Activated naive CD8-positive, alpha-beta T cell (primary cell): ENCODE results near the gene GP9.
A peak's percentile ranks its signal among the peaks of the same experiment; 100 is the strongest.
"Not testable (repeated sequence)": the region's sequence is repeated elsewhere in the genome, so short reads cannot be mapped to it uniquely, and the experiment has no call there.

Source experiments
- H3K27ac Mint-ChIP-seq: one replicate; pipeline ENCODE4 v1.8.0; 2021; ENCODE audit warnings: mixed read lengths
- H3K27me3 Mint-ChIP-seq: one replicate; pipeline ENCODE4 v1.8.0; 2021; ENCODE audit warnings: mixed read lengths
- H3K36me3 Mint-ChIP-seq: one replicate; pipeline ENCODE4 v1.8.0; 2021; ENCODE audit warnings: mixed read lengths
- H3K4me1 Mint-ChIP-seq: one replicate; pipeline ENCODE4 v1.8.0; 2021; ENCODE audit warnings: low read depth, mixed read lengths
- H3K4me3 Mint-ChIP-seq: one replicate; pipeline ENCODE4 v1.8.0; 2021; ENCODE audit warnings: mild to moderate bottlenecking, mixed read lengths
- H3K9me3 Mint-ChIP-seq: one replicate; pipeline ENCODE4 v1.8.0; 2021; ENCODE audit warnings: low read depth, mixed read lengths

Gene GP9

GRCh38 chr3:129068291-129068886 is 7.8 kb downstream of the GP9 start:
- H3K27ac Mint-ChIP-seq = no peak overlapping the region
- H3K4me1 Mint-ChIP-seq = peaks cover 23% of the 10 kb centered on the region
- H3K36me3 Mint-ChIP-seq = no peaks in the 10 kb centered on the region
- no peaks in the 10 kb centered on the region for H3K9me3 Mint-ChIP-seq
- H3K4me3 Mint-ChIP-seq = peak overlapping the region; percentile 79
- no peaks in the 10 kb centered on the region for H3K27me3 Mint-ChIP-seq

- H3K36me3 Mint-ChIP-seq, H3K27me3 Mint-ChIP-seq, H3K9me3 Mint-ChIP-seq, H3K27ac Mint-ChIP-seq: not testable (repeated sequence)
- peaks cover 23% of the 10 kb centered on the region for H3K4me1 Mint-ChIP-seq
- peak overlapping the region; percentile 79 for H3K4me3 Mint-ChIP-seq
Measured at GRCh38 chr3:129069313-129070085, 8.9 kb downstream of the GP9 start.

GRCh38 chr3:129070086-129070885 is 9.7 kb downstream of the GP9 start:
- Mint-ChIP-seq H3K27ac (no peak overlapping the region), H3K4me1 (peaks cover 23% of the 10 kb centered on the region), H3K4me3 (no peak overlapping the region), H3K36me3 (no peaks in the 10 kb centered on the region), H3K27me3 (no peaks in the 10 kb centered on the region), H3K9me3 (no peaks in the 10 kb centered on the region)

- Mint-ChIP-seq H3K27ac (no peak overlapping the region), H3K36me3 (no peaks in the 10 kb centered on the region), H3K4me1 (peaks cover 7% of the 10 kb centered on the region)
Measured at GRCh38 chr3:129077222-129077621, 16.6 kb downstream of the GP9 start.

GRCh38 chr3:129078510-129078909 is 17.9 kb downstream of the GP9 start:
- no peaks in the 10 kb centered on the region for H3K9me3 Mint-ChIP-seq
- H3K36me3 Mint-ChIP-seq = no peaks in the 10 kb centered on the region
- H3K4me1 Mint-ChIP-seq = peaks cover 11% of the 10 kb centered on the region
- no peaks in the 10 kb centered on the region for H3K27me3 Mint-ChIP-seq
- H3K4me3 Mint-ChIP-seq = no peak overlapping the region
- no peak overlapping the region for H3K27ac Mint-ChIP-seq

More at GRCh38 chr3:129077222-129077621, 16.6 kb downstream of the GP9 start:
- H3K4me3 Mint-ChIP-seq = no peak overlapping the region
- no peaks in the 10 kb centered on the region for H3K9me3 Mint-ChIP-seq
- H3K27me3 Mint-ChIP-seq = no peaks in the 10 kb centered on the region

- Mint-ChIP-seq H3K27ac (peak overlapping the region; percentile 34), H3K27me3 (no peaks in the 10 kb centered on the region), H3K4me3 (no peak overlapping the region), H3K9me3 (no peaks in the 10 kb centered on the region), H3K36me3 (no peaks in the 10 kb centered on the region), H3K4me1 (peaks cover 22% of the 10 kb centered on the region)
Measured at GRCh38 chr3:129081503-129081902, 20.9 kb downstream of the GP9 start.

GRCh38 chr3:129082026-129082425 is 21.4 kb downstream of the GP9 start:
- peak overlapping the region; percentile 34 for H3K27ac Mint-ChIP-seq
- H3K9me3 Mint-ChIP-seq = no peaks in the 10 kb centered on the region
- H3K36me3 Mint-ChIP-seq = no peaks in the 10 kb centered on the region
- no peaks in the 10 kb centered on the region for H3K27me3 Mint-ChIP-seq
- no peak overlapping the region for H3K4me3 Mint-ChIP-seq
- peaks cover 22% of the 10 kb centered on the region for H3K4me1 Mint-ChIP-seq

- Mint-ChIP-seq H3K9me3 (no peaks in the 10 kb centered on the region), H3K4me3 (no peak overlapping the region), H3K27ac (no peak overlapping the region), H3K36me3 (no peaks in the 10 kb centered on the region), H3K4me1 (peaks cover 22% of the 10 kb centered on the region), H3K27me3 (no peaks in the 10 kb centered on the region)
Measured at GRCh38 chr3:129084501-129084900, 23.9 kb downstream of the GP9 start.

GRCh38 chr3:129085165-129085715 is 24.7 kb downstream of the GP9 start:
- Mint-ChIP-seq H3K27me3 (no peaks in the 10 kb centered on the region), H3K4me3 (no peak overlapping the region), H3K36me3 (no peaks in the 10 kb centered on the region), H3K4me1 (peaks cover 22% of the 10 kb centered on the region), H3K27ac (peak overlapping the region; percentile 84), H3K9me3 (no peaks in the 10 kb centered on the region)

- Mint-ChIP-seq H3K9me3 (no peaks in the 10 kb centered on the region), H3K4me1 (peaks cover 22% of the 10 kb centered on the region), H3K27me3 (no peaks in the 10 kb centered on the region), H3K4me3 (no peak overlapping the region), H3K27ac (peak overlapping the region; percentile 84), H3K36me3 (no peaks in the 10 kb centered on the region)
Measured at GRCh38 chr3:129085818-129086217, 25.2 kb downstream of the GP9 start.

- Mint-ChIP-seq H3K36me3 (no peaks in the 10 kb centered on the region), H3K27me3 (no peaks in the 10 kb centered on the region), H3K27ac (peak overlapping the region; percentile 78), H3K4me3 (no peak overlapping the region), H3K9me3 (no peaks in the 10 kb centered on the region), H3K4me1 (peaks cover 15% of the 10 kb centered on the region)
Measured at GRCh38 chr3:129087138-129087702, 26.6 kb downstream of the GP9 start.

GRCh38 chr3:129087904-129088303 is 27.3 kb downstream of the GP9 start:
- H3K9me3 Mint-ChIP-seq, H3K36me3 Mint-ChIP-seq, H3K27ac Mint-ChIP-seq, H3K27me3 Mint-ChIP-seq, H3K4me3 Mint-ChIP-seq: not testable (repeated sequence)
- peaks cover 14% of the 10 kb centered on the region for H3K4me1 Mint-ChIP-seq

- not testable (repeated sequence) for H3K4me3 Mint-ChIP-seq, H3K36me3 Mint-ChIP-seq, H3K27ac Mint-ChIP-seq, H3K27me3 Mint-ChIP-seq, H3K9me3 Mint-ChIP-seq
- peaks cover 12% of the 10 kb centered on the region for H3K4me1 Mint-ChIP-seq
Measured at GRCh38 chr3:129088312-129088711, 27.7 kb downstream of the GP9 start.

GRCh38 chr3:129095285-129095684 is 34.7 kb downstream of the GP9 start:
- Mint-ChIP-seq H3K27ac (no peak overlapping the region), H3K4me1 (peaks cover 35% of the 10 kb centered on the region), H3K4me3 (no peak overlapping the region), H3K36me3 (peaks cover 7% of the 10 kb centered on the region), H3K9me3 (no peaks in the 10 kb centered on the region), H3K27me3 (no peaks in the 10 kb centered on the region)

- H3K27ac Mint-ChIP-seq = peak overlapping the region; percentile 92
Measured at GRCh38 chr3:129100274-129100673, 39.7 kb downstream of the GP9 start.

More at GRCh38 chr3:129100274-129100673, 39.7 kb downstream of the GP9 start:
- Mint-ChIP-seq H3K36me3 (peaks cover 10% of the 10 kb centered on the region), H3K27me3 (no peaks in the 10 kb centered on the region), H3K9me3 (no peaks in the 10 kb centered on the region), H3K4me3 (no peak overlapping the region), H3K4me1 (peaks cover 80% of the 10 kb centered on the region)
